Right lobe of liver (tissue), 6 donors: ENCODE data around the gene RIOK2. TPM values are rescaled to one million over a fixed set of nuclear protein-coding genes. Genes with fewer than 3 reads are reported as not detected.

Experiments used
- ATAC-seq, 4 donors: fragments of 200-7000 bp; cut with Tn5 transposase; one replicate each; pipeline ENCODE4 v1.9.1; 2020; ENCODE audit warnings: mild to moderate bottlenecking in 4 of 4, moderate library complexity in 4 of 4
- DNase-seq, 3 donors: peaks; one replicate each; pipeline ENCODE4 v3.0.0-alpha.2; 2020
- H3K27ac ChIP-seq, 3 donors: fragments of 200-600 bp; one replicate each; pipeline ENCODE4 v1.8.0; 2022
- H3K27me3 ChIP-seq, 2 donors: fragments of 200-600 bp; one replicate each; pipeline ENCODE4 v1.8.0; 2022
- H3K36me3 ChIP-seq, 4 donors: fragments of 200-600 bp; sonication (generic) in 1 of 4; one replicate each; pipeline versions ENCODE4 v1.5.1 to v1.8.0; 2017 to 2022; ENCODE audit warnings: control low read depth in 1 of 4
- H3K4me1 ChIP-seq, 4 donors: fragments of 200-600 bp; sonication (generic) in 1 of 4; one replicate each; pipeline versions ENCODE4 v1.5.1 to v1.8.0; 2017 to 2022; ENCODE audit warnings: control low read depth in 1 of 4
- H3K4me3 ChIP-seq, 3 donors: fragments of 200-600 bp; one replicate each; pipeline ENCODE4 v1.8.0; 2022
- H3K9me3 ChIP-seq, 4 donors: fragments of 200-600 bp; sonication (generic) in 1 of 4; one replicate each; pipeline versions ENCODE4 v1.5.1 to v1.8.0; 2017 to 2022; ENCODE audit warnings: control low read depth in 1 of 4
- POLR2A ChIP-seq: fragments of 450-650 bp; IDR thresholded peaks from one replicate; pipeline ENCODE4 v1.6.1; 2017; ENCODE audit warnings: antibody characterized with exemption, mild to moderate bottlenecking
- WGBS: methylation state at CpG from one replicate; pipeline ENCODE4 v1.1.6; 2018; ENCODE audit warnings: low coverage, low lambda C conversion rate; ENCODE audit not compliant: insufficient coverage; ENCODE audit errors: missing lambda C conversion rate; 5-methylcytosine and 5-hydroxymethylcytosine counted together
- intact Hi-C, 2 donors: fragments of 100-400 bp; cut with DNase I; formaldehyde crosslinking; loops; one replicate each; pipeline versions ENCODE4 v1.11.2 to v1.14.1; 2022
- total RNA-seq, 6 experiments: library from RNA; depleted of rRNA in 2 of 6; stranded (reverse); fragments of >200 nt in 2 of 6; fragmentation: NEBNext Ultra II Directional in 3 of 6; extraction: Animal tissue kit (Norgen Biotek cat#: 25700) in 3 of 6; gene quantifications; one replicate each; pipeline versions ENCODE4 v1.1.0 to v1.2.4, GENCODE V29; 2016 to 2023
- TF ChIP-seq, protein P1 (sequence below), 4 donors: fragments of 200-600 bp in 3 of 4; fragments of 450-650 bp in 1 of 4; IDR thresholded peaks; one replicate each; pipeline versions ENCODE4 v1.5.1 to v1.8.0; 2016 to 2022; ENCODE audit warnings: antibody characterized with exemption in 4 of 4, mild to moderate bottlenecking in 2 of 4
- donor health status: DM: no; HTN: yes; CAD: no.
- donor health status: DM: no; HTN: no; CAD: no.
- donor health status: DM: no; HTN: no; CAD: no.
- donor health status: DM: no; HTN: yes; CAD: no.
- donor health status: DM: no; HTN: yes; CAD: no.

RIOK2 gene
- total RNA-seq, 6 experiments from 2014 or later = 7.0 to 17.6 (median 10.4) TPM

DNA sequence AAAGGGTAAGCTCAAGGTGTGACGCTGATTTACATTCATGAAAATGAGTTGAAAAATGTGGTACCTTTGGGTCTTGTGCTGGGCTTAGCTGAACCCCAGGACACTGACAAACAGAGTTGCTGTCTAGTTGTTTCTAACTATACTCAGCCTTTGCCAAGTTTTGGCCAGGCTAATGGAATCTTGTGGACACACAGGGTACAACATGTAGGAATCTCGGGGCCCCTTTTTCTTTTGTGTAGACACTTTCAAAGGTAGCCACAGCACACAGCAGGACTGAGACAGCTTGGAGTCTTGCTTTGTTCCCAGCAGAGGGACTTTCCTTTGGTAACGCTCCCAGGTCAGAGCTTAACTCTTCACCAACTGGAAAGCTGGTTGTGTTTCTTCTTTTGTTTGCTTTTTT, 48.4 kb downstream of the RIOK2 start:
- Histone ChIP-seq H3K4me1 (no peaks in the 10 kb centered on the region), H3K36me3 (no peaks in the 10 kb centered on the region), H3K9me3 (no peaks in the 10 kb centered on the region), H3K27ac (no peak overlapping the region), H3K4me3 (no peak overlapping the region), H3K27me3 (no peaks in the 10 kb centered on the region)
- ATAC-seq (no peak), DNase-seq (no peak)
- TF ChIP-seq, protein P1, sequence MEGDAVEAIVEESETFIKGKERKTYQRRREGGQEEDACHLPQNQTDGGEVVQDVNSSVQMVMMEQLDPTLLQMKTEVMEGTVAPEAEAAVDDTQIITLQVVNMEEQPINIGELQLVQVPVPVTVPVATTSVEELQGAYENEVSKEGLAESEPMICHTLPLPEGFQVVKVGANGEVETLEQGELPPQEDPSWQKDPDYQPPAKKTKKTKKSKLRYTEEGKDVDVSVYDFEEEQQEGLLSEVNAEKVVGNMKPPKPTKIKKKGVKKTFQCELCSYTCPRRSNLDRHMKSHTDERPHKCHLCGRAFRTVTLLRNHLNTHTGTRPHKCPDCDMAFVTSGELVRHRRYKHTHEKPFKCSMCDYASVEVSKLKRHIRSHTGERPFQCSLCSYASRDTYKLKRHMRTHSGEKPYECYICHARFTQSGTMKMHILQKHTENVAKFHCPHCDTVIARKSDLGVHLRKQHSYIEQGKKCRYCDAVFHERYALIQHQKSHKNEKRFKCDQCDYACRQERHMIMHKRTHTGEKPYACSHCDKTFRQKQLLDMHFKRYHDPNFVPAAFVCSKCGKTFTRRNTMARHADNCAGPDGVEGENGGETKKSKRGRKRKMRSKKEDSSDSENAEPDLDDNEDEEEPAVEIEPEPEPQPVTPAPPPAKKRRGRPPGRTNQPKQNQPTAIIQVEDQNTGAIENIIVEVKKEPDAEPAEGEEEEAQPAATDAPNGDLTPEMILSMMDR (IDR thresholded peaks at IDR 0.05) = no peak
- intact Hi-C loops = no loop called here
- WGBS = 85% methylated on average over 3 of the region's 3 CpGs

DNA sequence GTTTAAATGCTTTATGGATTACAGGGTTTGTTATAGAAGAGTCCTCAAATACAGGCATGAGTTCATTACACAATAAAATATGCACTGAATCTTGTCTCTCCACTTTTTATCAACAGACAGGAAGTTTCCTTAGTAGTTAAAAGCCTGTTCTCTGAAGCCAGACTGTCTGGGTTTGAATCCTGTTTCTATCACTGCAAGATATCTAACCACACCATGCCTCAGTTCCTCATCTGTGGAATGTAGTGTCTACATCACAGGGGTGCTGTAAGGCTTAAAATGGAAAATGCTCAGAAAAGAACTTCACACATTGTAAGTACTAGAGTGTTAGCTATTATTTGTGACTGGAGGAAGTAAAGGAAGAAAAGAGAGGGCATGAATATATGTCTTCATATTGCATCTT, 49.9 kb downstream of the RIOK2 start:
- no peak overlapping the region for H3K4me3 ChIP-seq
- H3K27me3 ChIP-seq = no peaks in the 10 kb centered on the region
- H3K27ac ChIP-seq = no peak overlapping the region
- intact Hi-C loops = no loop called here
- DNase-seq = no peak
- no peak for ATAC-seq
- no peaks in the 10 kb centered on the region for H3K4me1 ChIP-seq
- H3K9me3 ChIP-seq = no peaks in the 10 kb centered on the region
- no peaks in the 10 kb centered on the region for H3K36me3 ChIP-seq
- TF ChIP-seq, protein P1 (IDR thresholded peaks at IDR 0.05) = no peak
- TF ChIP-seq POLR2A = no peak

DNA sequence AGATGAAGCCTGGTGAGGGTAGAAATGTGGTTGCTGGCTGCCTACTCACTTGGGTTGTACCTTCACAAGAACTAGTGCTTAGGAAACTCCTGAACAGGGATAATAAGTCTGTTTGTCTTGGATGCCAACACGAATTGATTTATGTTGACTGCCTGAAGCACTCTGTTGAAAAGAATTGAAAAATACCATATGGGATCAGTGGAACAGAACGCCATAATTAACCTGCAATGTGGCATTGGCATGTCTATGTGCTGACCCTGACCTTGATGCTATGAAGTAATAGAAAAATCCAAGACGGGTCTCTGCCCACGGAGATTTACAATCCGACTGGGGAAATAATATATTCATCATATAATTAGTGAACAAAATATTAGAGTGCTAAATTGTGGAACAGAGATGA, 51.1 kb downstream of the RIOK2 start:
- WGBS = 63% methylated on average over 5 of the region's 5 CpGs
- Histone ChIP-seq H3K9me3 (no peaks in the 10 kb centered on the region), H3K36me3 (no peaks in the 10 kb centered on the region), H3K4me3 (no peak overlapping the region), H3K27ac (no peak overlapping the region), H3K4me1 (no peaks in the 10 kb centered on the region), H3K27me3 (no peaks in the 10 kb centered on the region)
- intact Hi-C loops = no loop called here
- ATAC-seq (no peak), DNase-seq (no peak)
- TF ChIP-seq, protein P1 (IDR thresholded peaks at IDR 0.05) = no peak
- no peak for TF ChIP-seq POLR2A

DNA sequence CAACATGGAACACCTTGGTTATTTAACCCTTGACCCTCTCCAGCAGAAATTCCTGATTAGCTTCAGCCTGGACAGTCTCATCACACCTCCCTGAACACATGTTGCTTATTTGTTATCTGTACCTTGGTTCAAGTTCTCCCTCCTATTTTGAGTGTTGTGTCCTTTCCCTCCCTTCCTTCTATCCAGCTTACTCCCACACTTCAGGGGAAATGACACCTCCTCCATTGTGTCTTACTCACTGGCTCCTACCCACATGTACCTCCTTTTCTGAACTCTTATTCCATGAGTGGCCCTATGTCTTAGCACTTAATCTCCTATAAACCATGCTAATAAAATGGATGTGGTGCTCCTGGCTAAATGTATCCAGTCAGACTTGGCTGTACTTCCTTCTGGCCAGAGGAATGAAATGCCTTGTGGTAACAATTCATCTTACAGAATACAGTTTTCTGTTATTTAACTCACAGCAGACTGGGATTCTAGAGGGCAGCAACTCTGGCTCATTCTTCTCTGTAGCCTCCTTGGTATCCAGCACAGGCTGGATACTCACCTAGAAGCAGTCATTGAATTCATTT, 51.8 kb downstream of the RIOK2 start:
- intact Hi-C loops = no loop called here
- H3K4me3 ChIP-seq = no peak overlapping the region
- no peak for TF ChIP-seq POLR2A
- TF ChIP-seq, protein P1 (IDR thresholded peaks at IDR 0.05) = no peak
- no peak for DNase-seq
- H3K36me3 ChIP-seq = no peaks in the 10 kb centered on the region
- H3K4me1 ChIP-seq = no peaks in the 10 kb centered on the region
- H3K27me3 ChIP-seq = no peaks in the 10 kb centered on the region
- no peaks in the 10 kb centered on the region for H3K9me3 ChIP-seq
- no peak overlapping the region for H3K27ac ChIP-seq
- no peak for ATAC-seq

GRCh38 chr5:97127727-97128126, 55.3 kb downstream of the RIOK2 start:
- ATAC-seq (no peak), DNase-seq (no peak)
- Histone ChIP-seq H3K4me3 (no peak overlapping the region), H3K27ac (no peak overlapping the region), H3K36me3 (no peaks in the 10 kb centered on the region), H3K9me3 (no peaks in the 10 kb centered on the region), H3K4me1 (no peaks in the 10 kb centered on the region), H3K27me3 (no peaks in the 10 kb centered on the region)
- WGBS = 83% methylated on average over 1 of the region's 1 CpG
- no peak for TF ChIP-seq POLR2A
- TF ChIP-seq, protein P1 (IDR thresholded peaks at IDR 0.05) = no peak
- intact Hi-C loops = no loop called here
